ENCODE data around the gene PRKCQ.

Gene PRKCQ

DNA sequence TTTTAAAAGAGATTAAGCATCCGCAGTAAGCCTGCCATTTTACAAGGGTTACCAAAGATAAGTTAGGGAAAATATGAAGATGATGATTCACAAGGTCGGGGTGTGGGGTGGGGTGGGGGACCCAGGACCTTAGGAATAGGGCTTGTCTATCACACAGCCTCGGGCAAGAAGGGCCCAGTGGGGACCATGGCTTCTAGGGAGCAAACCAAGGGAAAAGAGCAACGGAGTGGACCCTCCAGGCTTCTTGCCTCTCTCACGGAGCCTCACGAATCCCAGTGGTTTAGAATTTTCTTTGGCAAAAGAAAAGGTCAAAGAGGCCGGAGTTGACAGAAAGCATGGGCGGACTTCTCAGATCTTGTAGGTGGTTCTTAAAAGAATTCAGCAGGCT, 1.3 kb downstream of the PRKCQ start:
- peak overlapping the region; percentile 97 for H3K27ac Mint-ChIP-seq (ENCODE audit: low read depth)
- H3K27me3 Mint-ChIP-seq, result no peaks in the 10 kb centered on the region
- H3K9me3 Mint-ChIP-seq, result no peaks in the 10 kb centered on the region
- peaks cover 81% of the 10 kb centered on the region for H3K4me1 Mint-ChIP-seq
- no peak for DNase-seq (ENCODE audit: low spot score in 2 of 2)
- H3K4me3 Mint-ChIP-seq, result peak overlapping the region; percentile 91
- ATAC-seq (replicated peaks; ENCODE audit: extremely low read depth, poor library complexity, severe bottlenecking), result no peak
- peaks cover 30% of the 10 kb centered on the region for H3K36me3 Mint-ChIP-seq (ENCODE audit: insufficient read depth)

DNA sequence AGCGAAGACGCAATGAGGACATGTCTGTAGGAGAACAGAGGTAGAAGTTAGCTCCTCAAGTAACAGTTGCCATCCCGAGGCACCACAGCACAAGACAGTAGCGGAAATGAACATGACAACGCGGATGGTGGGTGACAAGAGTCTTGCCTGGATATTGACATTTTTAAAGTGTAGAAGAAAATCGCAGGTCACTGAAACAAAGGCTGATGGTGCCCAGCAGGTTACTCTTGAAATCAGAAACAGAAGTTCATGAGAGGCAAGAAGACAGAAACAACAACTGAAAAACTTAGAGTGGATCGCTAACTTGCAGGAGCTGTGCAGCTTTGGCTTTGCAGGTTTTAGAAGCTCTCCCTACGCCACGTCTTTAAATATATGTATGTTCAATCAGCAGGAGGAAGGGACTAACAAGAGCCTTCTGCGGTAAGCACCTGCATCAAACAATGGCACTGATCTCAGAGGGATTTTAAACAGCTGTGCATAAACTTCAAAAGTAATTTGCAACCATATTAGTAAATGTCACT, 1.8 kb downstream of the PRKCQ start:
- peak; percentile 31 for ATAC-seq (replicated peaks; ENCODE audit: extremely low read depth, poor library complexity, severe bottlenecking)
- Mint-ChIP-seq H3K36me3 (ENCODE audit: insufficient read depth) (peaks cover 31% of the 10 kb centered on the region), H3K27ac (ENCODE audit: low read depth) (peak overlapping the region; percentile 97), H3K9me3 (no peaks in the 10 kb centered on the region), H3K4me1 (peaks cover 81% of the 10 kb centered on the region), H3K27me3 (no peaks in the 10 kb centered on the region), H3K4me3 (peak overlapping the region; percentile 91)
- DNase-seq (ENCODE audit: low spot score in 2 of 2), result peak in 1 of 2 donors; percentile 32

DNA sequence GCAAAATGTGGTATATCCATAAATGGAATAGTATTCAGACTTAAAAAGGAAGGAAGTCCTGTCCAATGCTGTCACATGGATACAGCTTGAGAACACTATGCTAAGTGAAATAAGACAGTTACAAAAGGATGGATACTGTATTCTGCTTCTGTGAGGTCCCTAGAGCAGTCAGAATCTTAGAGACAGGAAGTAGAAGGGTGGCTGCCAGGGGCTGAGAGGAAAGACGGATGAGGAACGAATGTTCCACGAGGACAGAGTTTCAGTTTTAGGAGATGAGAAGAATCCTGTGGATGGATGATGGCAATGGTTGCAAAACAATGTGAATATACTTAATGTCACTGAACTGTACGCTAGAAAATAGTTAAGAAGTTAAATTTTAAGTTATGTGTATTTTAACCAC, 3.8 kb downstream of the PRKCQ start:
- ATAC-seq (replicated peaks; ENCODE audit: extremely low read depth, poor library complexity, severe bottlenecking) (no peak), DNase-seq (ENCODE audit: low spot score in 2 of 2) (no peak)
- H3K4me1 Mint-ChIP-seq, result peaks cover 82% of the 10 kb centered on the region
- no peaks in the 10 kb centered on the region for H3K27me3 Mint-ChIP-seq
- peak overlapping the region; percentile 58 for H3K27ac Mint-ChIP-seq (ENCODE audit: low read depth)
- peaks cover 23% of the 10 kb centered on the region for H3K36me3 Mint-ChIP-seq (ENCODE audit: insufficient read depth)
- no peaks in the 10 kb centered on the region for H3K9me3 Mint-ChIP-seq
- peak overlapping the region; percentile 70 for H3K4me3 Mint-ChIP-seq

DNA sequence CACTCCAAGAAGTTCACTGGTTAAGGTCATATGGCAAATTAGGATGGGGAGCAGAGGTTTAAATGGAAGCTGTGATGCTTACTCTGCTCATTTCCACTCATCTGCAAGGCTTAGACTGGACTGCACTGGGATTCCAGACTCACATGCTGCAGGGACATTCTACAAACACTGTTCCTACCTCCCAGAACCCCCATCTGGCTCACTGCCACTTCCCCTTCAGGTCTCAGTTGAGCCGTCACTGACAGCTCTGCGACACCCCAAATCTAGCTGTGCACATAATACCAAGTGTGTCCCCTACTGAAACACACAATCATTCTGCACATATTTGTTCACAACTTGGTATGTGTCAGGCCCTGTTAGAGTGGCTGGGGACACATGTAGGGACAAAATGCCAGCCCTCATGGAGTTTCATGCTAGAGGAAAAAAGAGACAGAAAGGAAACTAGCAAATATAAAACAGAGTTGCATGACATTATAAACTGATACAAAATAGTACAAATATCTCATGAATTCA, 5.4 kb downstream of the PRKCQ start:
- Mint-ChIP-seq H3K27me3 (no peaks in the 10 kb centered on the region), H3K36me3 (ENCODE audit: insufficient read depth) (peaks cover 20% of the 10 kb centered on the region), H3K9me3 (no peaks in the 10 kb centered on the region), H3K4me3 (peak overlapping the region; percentile 70), H3K4me1 (peaks cover 92% of the 10 kb centered on the region), H3K27ac (ENCODE audit: low read depth) (peak overlapping the region; percentile 73)
- no peak for ATAC-seq (replicated peaks; ENCODE audit: extremely low read depth, poor library complexity, severe bottlenecking)
- no peak for DNase-seq (ENCODE audit: low spot score in 2 of 2)

DNA sequence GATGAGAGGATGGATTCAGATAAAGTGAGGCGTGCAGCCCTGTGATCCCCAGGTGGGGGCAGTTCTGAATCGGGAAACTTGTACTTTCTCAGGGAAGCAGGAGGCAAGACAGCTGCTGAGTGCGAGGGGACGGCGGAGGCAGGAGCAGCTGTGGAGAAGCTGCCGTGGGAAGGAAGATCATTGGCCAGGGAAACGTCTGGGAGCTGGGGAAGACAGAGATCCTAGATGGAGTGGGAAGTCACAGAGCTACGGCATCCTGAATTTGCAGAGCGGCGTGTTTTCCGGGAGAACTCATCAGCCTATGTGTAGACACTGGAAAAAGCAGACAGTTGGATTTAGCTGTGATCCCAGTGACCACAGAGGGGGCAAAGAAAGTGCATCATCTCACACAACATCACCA, 9.2 kb downstream of the PRKCQ start:
- H3K9me3 Mint-ChIP-seq, result no peaks in the 10 kb centered on the region
- H3K36me3 Mint-ChIP-seq (ENCODE audit: insufficient read depth), result peaks cover 20% of the 10 kb centered on the region
- peak overlapping the region; percentile 19 for H3K4me3 Mint-ChIP-seq
- no peak for DNase-seq (ENCODE audit: low spot score in 2 of 2)
- H3K27ac Mint-ChIP-seq (ENCODE audit: low read depth), result peak overlapping the region; percentile 45
- no peak for ATAC-seq (replicated peaks; ENCODE audit: extremely low read depth, poor library complexity, severe bottlenecking)
- peaks cover 91% of the 10 kb centered on the region for H3K4me1 Mint-ChIP-seq
- H3K27me3 Mint-ChIP-seq, result no peaks in the 10 kb centered on the region

GRCh38 chr10:6569259-6569658, 10.8 kb downstream of the PRKCQ start:
- Mint-ChIP-seq H3K9me3 (no peaks in the 10 kb centered on the region), H3K4me1 (peaks cover 84% of the 10 kb centered on the region), H3K36me3 (ENCODE audit: insufficient read depth) (peaks cover 20% of the 10 kb centered on the region), H3K27me3 (no peaks in the 10 kb centered on the region), H3K27ac (ENCODE audit: low read depth) (peak overlapping the region; percentile 42), H3K4me3 (peak overlapping the region; percentile 19)
- ATAC-seq (replicated peaks; ENCODE audit: extremely low read depth, poor library complexity, severe bottlenecking), result peak; percentile 24
- DNase-seq (ENCODE audit: low spot score in 2 of 2), result no peak

DNA sequence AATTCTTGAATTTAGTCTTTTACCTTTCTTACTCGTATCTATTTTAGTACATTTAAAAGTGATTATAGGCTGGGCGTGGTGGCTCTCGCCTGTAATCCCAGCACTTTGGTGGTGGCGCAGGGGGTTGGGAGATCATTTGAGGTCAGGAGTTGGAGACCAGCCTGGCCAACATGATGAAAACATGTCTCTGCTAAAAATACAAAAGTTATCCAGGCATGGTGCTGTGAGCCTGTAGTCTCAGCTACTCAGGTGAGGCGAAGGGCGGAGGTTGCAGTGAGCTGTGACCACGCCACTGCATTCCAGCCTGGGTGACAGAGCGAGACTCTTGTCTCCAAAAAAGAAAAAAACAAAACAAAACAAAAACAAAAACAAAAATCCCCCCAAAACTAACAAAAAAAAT, 12.2 kb downstream of the PRKCQ start:
- Mint-ChIP-seq H3K9me3 (no peaks in the 10 kb centered on the region), H3K27me3 (no peaks in the 10 kb centered on the region), H3K36me3 (ENCODE audit: insufficient read depth) (peaks cover 22% of the 10 kb centered on the region), H3K4me3 (no peak overlapping the region), H3K4me1 (peaks cover 84% of the 10 kb centered on the region), H3K27ac (ENCODE audit: low read depth) (peak overlapping the region; percentile 50)
- DNase-seq (ENCODE audit: low spot score in 2 of 2), result no peak
- ATAC-seq (replicated peaks; ENCODE audit: extremely low read depth, poor library complexity, severe bottlenecking), result no peak

DNA sequence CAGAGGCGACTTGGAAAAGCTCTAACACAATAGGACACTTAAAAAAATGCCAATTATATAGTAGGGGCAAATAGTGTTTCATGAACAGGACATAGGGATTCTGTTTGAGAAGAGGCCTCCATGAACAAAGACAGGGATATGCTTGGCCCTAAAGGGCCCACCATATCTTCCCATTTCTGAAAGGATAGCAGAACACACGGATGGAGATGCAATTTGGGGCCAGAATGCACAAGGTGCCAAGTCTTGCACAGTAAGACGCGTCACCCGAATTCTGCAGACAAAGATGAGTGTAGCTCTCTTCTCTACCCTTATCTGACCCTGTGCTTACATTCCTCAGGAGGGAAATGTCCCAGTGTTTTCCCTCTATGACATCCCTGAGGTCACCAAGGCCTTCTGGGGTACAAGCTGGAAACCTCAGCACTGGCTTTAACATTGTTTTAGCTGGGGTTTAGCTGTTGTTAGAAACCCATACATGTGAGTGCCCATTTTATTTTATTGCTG, 12.8 kb downstream of the PRKCQ start:
- no peaks in the 10 kb centered on the region for H3K27me3 Mint-ChIP-seq
- H3K27ac Mint-ChIP-seq (ENCODE audit: low read depth), result peak overlapping the region; percentile 79
- H3K36me3 Mint-ChIP-seq (ENCODE audit: insufficient read depth), result peaks cover 20% of the 10 kb centered on the region
- no peak overlapping the region for H3K4me3 Mint-ChIP-seq
- ATAC-seq (replicated peaks; ENCODE audit: extremely low read depth, poor library complexity, severe bottlenecking) (no peak), DNase-seq (ENCODE audit: low spot score in 2 of 2) (no peak)
- no peaks in the 10 kb centered on the region for H3K9me3 Mint-ChIP-seq
- peaks cover 83% of the 10 kb centered on the region for H3K4me1 Mint-ChIP-seq

DNA sequence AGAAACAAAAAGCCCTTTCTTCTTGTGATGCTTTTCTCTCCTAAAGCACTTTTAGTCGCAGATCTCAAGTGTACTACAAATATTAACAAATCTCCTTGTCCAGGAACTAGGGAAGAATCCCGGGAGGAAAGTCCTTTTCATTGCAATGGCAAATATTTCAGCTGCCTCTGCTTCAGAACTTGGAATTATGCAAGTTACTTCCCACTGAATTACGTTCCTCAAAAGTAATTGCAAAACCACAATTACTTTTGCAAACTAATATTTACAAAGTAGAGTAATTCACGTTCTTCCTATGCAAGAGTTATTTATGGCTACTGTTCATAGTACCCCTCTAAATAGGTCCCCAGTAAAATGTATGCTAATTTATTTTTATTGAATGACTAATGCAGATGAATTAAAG, 14.5 kb downstream of the PRKCQ start:
- DNase-seq (ENCODE audit: low spot score in 2 of 2) (no peak), ATAC-seq (replicated peaks; ENCODE audit: extremely low read depth, poor library complexity, severe bottlenecking) (no peak)
- Mint-ChIP-seq H3K4me3 (no peak overlapping the region), H3K36me3 (ENCODE audit: insufficient read depth) (peaks cover 18% of the 10 kb centered on the region), H3K4me1 (peaks cover 75% of the 10 kb centered on the region), H3K9me3 (no peaks in the 10 kb centered on the region), H3K27me3 (no peaks in the 10 kb centered on the region), H3K27ac (ENCODE audit: low read depth) (no peak overlapping the region)

- Mint-ChIP-seq H3K36me3 (ENCODE audit: insufficient read depth) (peaks cover 16% of the 10 kb centered on the region), H3K9me3 (no peaks in the 10 kb centered on the region), H3K4me3 (peak overlapping the region; percentile 73), H3K4me1 (peaks cover 74% of the 10 kb centered on the region), H3K27ac (ENCODE audit: low read depth) (peak overlapping the region; percentile 87), H3K27me3 (no peaks in the 10 kb centered on the region)
- ATAC-seq (replicated peaks; ENCODE audit: extremely low read depth, poor library complexity, severe bottlenecking), result no peak
- no peak for DNase-seq (ENCODE audit: low spot score in 2 of 2)
Observed at GRCh38 chr10:6564367-6564766, 15.7 kb downstream of the PRKCQ start.

GRCh38 chr10:6563731-6564130, 16.3 kb downstream of the PRKCQ start:
- ATAC-seq (replicated peaks; ENCODE audit: extremely low read depth, poor library complexity, severe bottlenecking) (peak; percentile 17), DNase-seq (ENCODE audit: low spot score in 2 of 2) (no peak)
- H3K27me3 Mint-ChIP-seq, result no peaks in the 10 kb centered on the region
- H3K4me1 Mint-ChIP-seq, result peaks cover 74% of the 10 kb centered on the region
- peak overlapping the region; percentile 87 for H3K27ac Mint-ChIP-seq (ENCODE audit: low read depth)
- H3K4me3 Mint-ChIP-seq, result peak overlapping the region; percentile 73
- peaks cover 14% of the 10 kb centered on the region for H3K36me3 Mint-ChIP-seq (ENCODE audit: insufficient read depth)
- no peaks in the 10 kb centered on the region for H3K9me3 Mint-ChIP-seq

DNA sequence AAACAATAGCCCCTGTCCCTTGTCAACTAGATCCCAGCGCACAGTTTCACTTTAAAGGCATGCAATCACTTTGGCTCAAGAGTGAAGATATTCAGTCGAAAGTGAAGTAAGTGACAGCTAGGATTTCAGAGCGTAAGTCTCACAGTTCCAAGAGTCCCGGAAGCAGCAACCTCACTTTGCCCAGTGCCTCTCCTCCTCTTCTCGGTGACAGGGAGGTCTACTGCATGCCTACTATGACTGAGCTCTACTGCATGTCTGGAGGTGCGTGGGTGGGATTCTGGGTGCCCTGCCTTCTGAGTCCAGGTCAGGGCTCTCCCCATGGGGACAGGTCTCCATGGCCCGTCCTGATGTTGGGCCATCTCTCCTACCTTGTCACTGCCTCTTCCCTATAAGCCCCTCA, 17.0 kb downstream of the PRKCQ start:
- ATAC-seq (replicated peaks; ENCODE audit: extremely low read depth, poor library complexity, severe bottlenecking), result peak; percentile 59
- no peaks in the 10 kb centered on the region for H3K27me3 Mint-ChIP-seq
- H3K27ac Mint-ChIP-seq (ENCODE audit: low read depth), result peak overlapping the region; percentile 87
- peaks cover 80% of the 10 kb centered on the region for H3K4me1 Mint-ChIP-seq
- H3K4me3 Mint-ChIP-seq, result peak overlapping the region; percentile 73
- peak in 1 of 2 donors; percentile 28 for DNase-seq (ENCODE audit: low spot score in 2 of 2)
- no peaks in the 10 kb centered on the region for H3K9me3 Mint-ChIP-seq
- peaks cover 16% of the 10 kb centered on the region for H3K36me3 Mint-ChIP-seq (ENCODE audit: insufficient read depth)

DNA sequence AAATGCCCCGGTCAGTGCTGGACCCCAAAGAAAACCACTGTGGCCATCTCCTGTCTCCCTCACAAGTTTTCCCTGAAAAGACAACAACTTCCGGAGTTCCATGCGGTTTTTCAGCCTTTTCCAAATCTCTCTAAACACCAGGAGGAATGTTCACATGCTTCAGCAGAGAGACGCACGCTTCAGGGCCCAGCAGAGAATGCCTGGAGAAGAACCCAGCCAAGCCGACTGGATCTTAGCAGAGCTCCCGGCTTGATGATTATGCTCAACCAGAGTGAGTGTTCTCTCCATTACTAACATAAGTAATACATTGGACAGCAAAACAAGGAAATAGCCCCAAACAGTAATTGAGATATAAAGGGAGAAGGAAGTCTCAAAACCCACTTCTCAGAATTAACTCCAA, 17.9 kb downstream of the PRKCQ start:
- DNase-seq (ENCODE audit: low spot score in 2 of 2) (no peak), ATAC-seq (replicated peaks; ENCODE audit: extremely low read depth, poor library complexity, severe bottlenecking) (no peak)
- H3K9me3 Mint-ChIP-seq, result peaks cover 6% of the 10 kb centered on the region
- peak overlapping the region; percentile 49 for H3K4me3 Mint-ChIP-seq
- H3K27me3 Mint-ChIP-seq, result no peaks in the 10 kb centered on the region
- H3K4me1 Mint-ChIP-seq, result peaks cover 83% of the 10 kb centered on the region
- H3K27ac Mint-ChIP-seq (ENCODE audit: low read depth), result peak overlapping the region; percentile 87
- peaks cover 16% of the 10 kb centered on the region for H3K36me3 Mint-ChIP-seq (ENCODE audit: insufficient read depth)
